GM21786 (cell line): Measurements from ENCODE around the gene ANTXR1.

Experiments used
- ATAC-seq: cut with Tn5 transposase; IDR thresholded peaks from one replicate; pipeline ENCODE4 v1.9.1; 2021; ENCODE audit not compliant: unreplicated experiment

ANTXR1 gene

DNA sequence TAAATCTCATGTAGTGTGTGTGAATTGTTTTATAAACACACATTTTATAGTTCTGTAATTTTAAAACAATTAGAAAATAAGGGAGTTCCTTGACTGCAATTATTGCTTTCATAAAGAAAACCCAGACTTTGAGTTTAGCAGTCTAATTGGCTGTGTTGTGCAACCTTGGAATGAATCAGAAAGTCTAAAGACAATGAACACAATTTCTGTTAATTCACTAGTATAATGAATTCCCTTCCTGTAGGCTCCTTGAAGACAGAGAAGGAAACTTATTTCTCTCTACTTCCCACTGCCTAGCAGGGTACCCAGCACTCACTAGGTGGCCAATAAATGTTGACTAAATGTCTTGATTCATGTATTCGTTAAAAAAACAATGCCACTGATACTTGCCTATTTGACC, 79.9 kb downstream of the ANTXR1 start:
- no peak for ATAC-seq

DNA sequence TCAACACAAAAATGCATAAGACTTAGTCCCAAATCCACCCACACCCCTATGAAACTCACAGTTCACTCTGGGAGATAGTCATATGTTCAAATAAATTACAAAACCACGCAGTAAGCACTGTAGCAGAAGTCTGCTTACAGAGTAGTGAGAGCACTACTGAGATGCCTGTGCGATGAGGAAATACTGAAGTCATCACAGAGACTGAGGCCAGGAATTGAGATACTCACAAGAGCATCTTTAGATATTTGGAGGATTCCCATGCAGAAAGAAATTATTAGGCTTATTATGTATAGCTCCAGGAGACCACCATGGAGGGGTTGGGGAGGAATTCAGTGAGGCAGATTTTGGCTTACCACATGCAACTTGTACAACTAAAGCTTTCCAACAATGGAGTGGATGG, 82.3 kb downstream of the ANTXR1 start:
- no peak for ATAC-seq

GRCh38 chr2:69096326-69097095, 83.5 kb downstream of the ANTXR1 start:
- no peak for ATAC-seq

DNA sequence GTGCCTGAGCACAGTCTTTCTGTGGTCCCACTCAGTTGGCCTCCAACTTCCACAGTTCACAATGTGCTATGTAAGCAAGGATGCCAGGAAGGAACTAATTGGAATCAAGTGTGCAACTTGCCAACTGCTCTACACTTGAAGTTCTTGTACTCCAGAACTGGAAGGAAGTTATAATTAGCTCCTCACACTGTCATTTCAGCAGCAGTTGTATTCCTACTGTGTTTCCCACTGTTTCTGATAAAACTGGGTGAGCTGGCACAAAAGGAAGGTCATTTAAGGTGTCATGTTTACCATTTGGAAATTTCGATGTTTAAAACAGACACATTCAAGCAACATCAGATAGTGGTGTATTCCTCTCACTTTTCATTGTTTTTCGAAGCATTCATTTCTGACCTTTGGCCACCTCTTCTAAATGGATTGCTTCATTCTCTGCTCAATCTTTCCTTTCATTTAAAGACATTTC, 84.2 kb downstream of the ANTXR1 start:
- ATAC-seq = no peak

DNA sequence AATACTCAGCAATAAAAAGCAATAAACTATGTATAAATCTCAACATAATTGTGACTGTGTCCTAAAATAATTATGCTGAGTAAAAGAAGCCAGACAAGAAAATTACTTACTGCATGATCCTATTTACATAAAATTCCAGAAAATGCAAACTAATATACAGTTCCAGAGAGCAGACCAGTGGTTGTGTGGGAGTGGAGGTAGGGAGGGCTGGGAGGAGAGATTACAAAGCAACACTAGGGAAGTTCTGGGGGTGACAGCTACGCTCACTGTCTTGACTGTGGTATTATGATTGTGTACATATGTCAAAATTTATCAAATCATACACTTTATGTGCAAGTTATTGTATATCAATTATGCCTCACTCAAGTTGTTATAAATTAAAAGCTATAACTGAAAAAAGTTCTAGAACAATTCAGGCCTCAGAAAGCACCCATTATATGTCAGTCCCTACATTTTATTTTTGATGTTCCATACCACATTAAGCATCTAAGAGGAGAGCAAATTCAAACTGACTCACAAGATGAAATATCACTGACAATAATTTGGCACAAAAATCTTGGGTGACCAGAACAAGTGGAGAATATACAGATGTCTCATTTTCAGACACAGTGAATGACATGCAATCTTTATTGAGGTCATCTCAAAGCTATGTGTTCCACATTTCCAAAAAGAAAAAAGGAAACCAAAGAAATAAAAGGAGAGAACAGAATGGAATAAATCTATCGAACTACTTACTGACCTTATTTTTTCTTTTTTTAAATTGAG, 85.1 kb downstream of the ANTXR1 start:
- ATAC-seq = no peak

DNA sequence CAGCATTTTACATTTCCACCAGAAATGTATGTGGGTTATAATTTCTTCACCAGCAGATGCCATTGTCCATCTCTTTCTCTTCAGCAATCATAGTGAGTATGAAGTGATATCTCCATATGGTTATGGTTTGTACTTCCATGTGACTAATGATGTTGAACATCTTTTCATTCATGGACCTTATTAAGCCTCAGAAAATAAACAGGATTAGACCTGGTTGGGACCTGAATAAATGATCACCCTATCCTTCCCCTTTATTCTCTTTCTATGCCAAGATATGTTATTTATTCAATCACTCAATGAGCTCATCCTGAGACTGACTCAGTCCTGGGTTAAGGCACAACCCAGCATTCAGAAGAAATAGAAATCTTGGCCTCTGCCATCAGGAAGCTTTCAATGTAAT, 86.6 kb downstream of the ANTXR1 start:
- ATAC-seq = no peak

DNA sequence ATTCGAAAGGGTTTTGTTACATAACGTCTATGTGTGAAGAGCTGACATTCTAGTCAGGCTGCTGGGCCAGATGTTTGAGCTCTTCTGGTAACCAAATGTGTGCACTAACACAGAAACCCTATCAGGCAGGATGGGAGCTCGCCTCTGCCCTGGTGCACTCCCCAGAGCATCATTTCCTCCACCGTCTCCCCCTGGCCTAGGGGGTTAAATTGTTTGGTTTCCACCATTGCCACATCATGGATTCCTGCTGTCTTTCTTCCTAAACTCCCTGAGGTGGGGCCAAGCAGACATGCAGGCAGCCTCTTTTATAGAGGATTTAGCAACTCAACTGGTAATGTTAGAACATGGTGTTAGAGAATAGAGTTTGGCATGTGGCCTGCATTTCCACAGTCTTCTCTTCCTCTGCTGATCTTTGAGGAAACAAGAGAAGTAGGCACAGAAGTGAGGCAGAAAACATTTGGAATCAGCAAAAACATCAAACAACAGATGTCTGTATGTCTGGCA, 87.3 kb downstream of the ANTXR1 start:
- no peak for ATAC-seq

- no peak for ATAC-seq
These were observed 89.1 kb downstream of the ANTXR1 start for GRCh38 chr2:69102041-69102593.

DNA sequence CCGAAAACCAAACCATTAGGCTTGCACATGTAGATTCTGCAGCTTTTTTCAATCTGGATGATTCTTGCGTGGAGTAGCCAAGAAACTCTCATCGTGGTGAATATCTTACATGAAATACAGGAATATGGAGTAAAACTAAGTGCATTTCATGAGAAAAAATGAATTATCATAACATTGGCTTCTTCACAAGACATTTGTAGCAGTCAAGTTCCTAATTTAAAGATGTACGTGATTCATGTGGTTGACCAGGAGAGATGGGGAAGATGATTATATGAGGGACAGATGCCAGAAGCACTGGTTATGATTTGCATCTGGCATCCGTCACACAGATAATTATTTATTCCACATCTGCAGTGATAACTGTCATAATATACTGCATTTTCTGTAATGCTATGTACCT, 90.4 kb downstream of the ANTXR1 start:
- ATAC-seq = no peak

DNA sequence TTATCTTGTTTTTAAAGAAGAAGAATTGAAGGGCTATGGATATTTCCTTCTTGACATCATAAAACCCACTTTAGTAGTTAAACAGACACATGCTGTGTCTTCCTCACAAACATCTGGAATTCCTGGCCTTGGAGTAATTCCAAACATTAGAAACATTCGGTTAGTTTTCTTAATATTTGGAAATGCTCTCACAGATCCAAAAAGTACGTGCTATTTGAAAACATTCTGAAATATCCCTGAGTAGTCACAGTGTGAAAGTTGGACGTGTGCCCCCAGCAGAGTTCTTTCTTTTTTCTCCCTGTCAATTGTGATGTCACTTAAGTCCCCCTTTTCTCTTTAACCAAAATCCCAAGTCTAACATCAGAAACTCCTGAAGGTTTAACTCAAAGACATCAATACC, 91.3 kb downstream of the ANTXR1 start:
- no peak for ATAC-seq

DNA sequence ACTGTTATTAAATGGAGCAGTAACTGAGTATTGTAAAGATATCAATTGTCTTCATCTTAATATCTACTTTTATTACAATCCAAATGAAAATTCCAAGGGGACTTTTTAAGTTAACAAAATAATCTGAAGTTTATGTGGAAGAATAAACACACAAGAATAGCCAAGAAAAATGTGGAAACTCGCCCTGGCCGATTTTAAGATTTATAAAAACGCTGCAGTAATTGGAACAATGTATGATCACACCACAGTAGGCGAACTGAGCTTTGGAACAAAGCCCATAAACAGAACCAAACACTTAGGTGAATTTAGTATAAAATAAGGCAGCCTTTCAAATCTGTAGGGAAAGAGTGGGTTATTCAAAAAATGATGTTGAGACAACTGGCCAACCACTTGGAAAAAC, 96.3 kb downstream of the ANTXR1 start:
- ATAC-seq = no peak

DNA sequence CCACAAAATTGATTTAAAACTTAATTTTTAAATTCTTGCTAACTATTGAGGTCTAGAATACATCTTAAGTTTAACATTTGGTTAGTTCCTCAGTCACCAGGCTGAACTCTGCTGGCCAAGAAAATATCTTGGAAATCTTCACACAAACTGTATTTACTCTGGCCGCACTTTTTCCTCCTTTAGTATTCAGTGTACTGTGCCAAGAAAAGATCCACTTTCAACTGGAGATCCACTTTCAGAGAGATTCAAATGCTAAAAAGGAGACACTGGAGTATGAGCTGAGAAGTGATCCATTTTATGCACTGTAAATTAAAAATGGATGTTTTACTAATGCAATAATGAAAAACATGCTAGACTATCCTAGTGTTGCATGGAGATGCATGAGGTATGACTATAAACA, 98.1 kb downstream of the ANTXR1 start:
- ATAC-seq = no peak

GRCh38 chr2:69113627-69114026, 100.6 kb downstream of the ANTXR1 start:
- no peak for ATAC-seq

- no peak for ATAC-seq
These were observed 101.6 kb downstream of the ANTXR1 start for GRCh38 chr2:69114534-69114933.

GRCh38 chr2:69116438-69116837, 103.5 kb downstream of the ANTXR1 start:
- ATAC-seq = no peak

- ATAC-seq = no peak
These were observed 105.6 kb downstream of the ANTXR1 start for GRCh38 chr2:69118609-69119008.

DNA sequence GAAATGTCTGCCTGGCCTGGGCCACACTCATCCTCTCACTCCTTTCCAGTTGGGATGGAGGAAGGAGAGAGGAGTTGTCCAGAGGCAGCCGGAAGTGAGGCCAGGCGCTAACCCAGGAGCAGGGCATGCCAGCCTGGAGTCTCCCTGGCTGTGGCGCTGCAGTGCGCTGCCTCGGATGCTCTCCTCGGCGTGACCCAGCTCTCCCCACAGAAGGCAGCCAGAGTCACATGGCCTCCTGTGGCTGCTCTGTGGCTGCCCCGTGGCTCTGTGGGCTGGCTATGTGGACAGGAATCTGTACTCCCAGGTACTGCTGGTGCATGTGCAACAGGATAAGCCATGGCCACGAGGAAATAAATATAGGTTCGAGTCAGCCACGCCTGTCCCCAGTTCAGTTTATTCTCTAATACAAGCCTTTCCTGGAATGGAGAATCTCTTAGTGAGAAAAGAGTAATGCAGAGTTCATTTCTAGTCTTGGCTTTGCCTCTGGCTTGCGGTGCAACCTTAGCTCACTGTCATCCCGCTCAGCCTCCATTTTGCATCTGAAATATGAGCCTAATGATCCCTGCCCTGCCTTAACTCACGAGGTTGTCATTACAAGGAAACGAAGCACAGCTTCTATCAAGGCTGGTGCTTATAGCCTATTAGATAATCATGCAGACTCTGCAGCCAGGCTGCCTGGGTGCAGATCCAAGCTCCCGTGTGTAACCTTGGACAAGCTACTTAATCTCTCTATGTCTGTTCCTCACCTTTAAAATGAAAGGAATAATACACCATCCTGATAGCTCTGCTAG, 106.3 kb downstream of the ANTXR1 start:
- no peak for ATAC-seq

DNA sequence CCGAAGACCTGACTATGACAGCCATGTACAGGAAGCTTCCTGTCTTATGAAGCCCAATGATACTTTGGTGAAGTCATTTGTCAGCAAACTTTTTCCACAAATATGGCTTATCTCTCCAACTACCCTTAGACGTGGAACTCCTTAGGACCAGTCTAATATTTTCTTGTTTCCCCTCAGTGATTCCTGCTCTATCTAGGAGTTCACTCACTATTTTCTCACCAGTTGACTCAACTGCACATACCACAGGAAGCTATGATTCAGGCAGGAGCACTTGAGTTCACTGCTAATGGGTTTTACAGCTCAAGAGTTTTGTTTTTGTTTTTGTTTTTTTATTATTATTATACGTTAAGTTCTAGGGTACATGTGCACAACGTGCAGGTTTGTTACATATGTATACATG, 109.3 kb downstream of the ANTXR1 start:
- no peak for ATAC-seq

DNA sequence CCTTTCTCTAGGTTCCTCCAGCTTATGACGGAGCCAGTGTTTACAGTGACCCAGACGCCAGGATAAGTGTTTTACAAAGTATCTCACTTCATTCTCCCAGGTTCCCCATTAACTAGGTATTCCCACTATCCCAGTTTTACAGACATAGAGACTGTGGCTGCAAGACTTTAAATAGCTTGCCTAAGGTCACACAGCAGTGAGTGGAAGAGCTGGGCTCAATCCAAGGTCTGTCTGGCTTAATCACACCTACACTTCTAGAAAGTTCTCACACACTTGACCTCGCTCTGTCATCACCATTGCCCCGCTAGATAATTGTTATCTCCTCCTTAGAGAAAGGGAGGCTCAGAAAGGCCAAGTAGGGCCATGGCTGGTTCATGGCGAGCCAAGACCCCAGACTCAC, 110.2 kb downstream of the ANTXR1 start:
- no peak for ATAC-seq

DNA sequence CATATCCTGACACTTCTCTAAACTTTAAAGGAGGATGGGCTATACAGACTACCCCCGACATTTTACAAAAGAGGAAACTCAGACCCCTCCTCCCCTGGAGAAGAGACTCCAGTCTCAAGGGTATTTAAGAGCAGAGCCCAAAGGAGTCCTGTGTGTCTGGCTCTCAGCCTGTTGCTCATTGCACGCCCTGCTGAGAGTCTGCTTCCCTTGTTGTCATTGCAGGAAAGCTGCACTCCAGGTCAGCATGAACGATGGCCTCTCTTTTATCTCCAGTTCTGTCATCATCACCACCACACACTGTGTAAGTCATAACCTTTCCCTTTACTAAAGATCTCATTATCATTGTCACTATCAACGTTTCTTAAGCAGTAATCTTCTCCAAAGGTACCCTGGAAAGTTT, 111.4 kb downstream of the ANTXR1 start:
- no peak for ATAC-seq

GRCh38 chr2:69125816-69126215, 112.8 kb downstream of the ANTXR1 start:
- no peak for ATAC-seq
